GM19395 (cell line): ENCODE results near the gene CDKN2B.
"Not testable (repeated sequence)": the region's sequence is repeated elsewhere in the genome, so short reads cannot be mapped to it uniquely, and the experiment has no call there.

ENCODE experiments used
- ATAC-seq: cut with Tn5 transposase; IDR thresholded peaks from one replicate; pipeline ENCODE4 v1.9.1; 2021; ENCODE audit warnings: mild to moderate bottlenecking, moderate library complexity; ENCODE audit not compliant: unreplicated experiment

The CDKN2B gene

DNA sequence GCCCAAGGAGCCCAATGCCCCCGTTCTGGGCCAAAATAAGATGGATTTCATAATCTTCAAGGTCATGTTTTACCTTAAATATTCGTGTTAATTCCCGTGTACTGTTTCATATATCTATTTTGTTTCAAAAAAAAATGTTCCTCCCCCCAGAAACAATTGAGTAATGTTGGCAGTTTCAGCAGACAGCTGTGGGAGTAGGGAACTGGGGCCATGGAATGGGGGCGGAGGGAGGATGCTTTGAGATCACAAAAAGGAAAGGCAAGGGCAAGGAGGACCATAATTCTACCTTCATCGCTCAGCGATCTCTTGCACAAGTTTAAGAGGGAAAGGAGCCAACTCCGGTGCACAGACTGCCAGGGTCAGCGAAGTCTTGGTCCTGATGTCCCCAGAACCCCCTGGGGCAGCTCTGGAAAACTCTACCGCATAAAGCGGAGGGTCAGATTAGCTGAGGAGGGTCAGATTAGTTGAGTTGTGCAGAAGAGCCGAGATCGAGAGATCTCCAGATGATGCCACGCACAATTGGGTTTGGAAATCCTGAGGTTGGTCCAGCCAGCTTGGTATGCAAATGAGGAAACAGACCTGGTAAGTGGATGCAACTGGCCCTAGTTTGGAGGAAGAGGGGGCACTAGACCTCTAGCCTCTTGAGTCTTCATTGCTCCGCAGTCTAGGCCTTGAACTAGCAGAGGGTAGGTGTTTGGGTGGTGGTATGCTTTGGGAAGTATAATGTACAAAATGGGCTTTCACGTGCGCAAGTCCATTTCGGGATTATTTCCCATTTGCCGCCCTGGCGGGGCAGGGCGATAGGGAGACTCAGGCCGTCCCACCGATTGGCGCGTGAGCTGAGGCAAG is 38.9 kb downstream of the CDKN2B start:
- no peak for ATAC-seq

- no peak for ATAC-seq
Measured at GRCh38 chr9:21969011-21969940, 39.8 kb downstream of the CDKN2B start.

GRCh38 chr9:21968331-21969010 is 40.6 kb downstream of the CDKN2B start:
- no peak for ATAC-seq

- no peak for ATAC-seq
Measured at GRCh38 chr9:21967702-21968101, 41.4 kb downstream of the CDKN2B start.

DNA sequence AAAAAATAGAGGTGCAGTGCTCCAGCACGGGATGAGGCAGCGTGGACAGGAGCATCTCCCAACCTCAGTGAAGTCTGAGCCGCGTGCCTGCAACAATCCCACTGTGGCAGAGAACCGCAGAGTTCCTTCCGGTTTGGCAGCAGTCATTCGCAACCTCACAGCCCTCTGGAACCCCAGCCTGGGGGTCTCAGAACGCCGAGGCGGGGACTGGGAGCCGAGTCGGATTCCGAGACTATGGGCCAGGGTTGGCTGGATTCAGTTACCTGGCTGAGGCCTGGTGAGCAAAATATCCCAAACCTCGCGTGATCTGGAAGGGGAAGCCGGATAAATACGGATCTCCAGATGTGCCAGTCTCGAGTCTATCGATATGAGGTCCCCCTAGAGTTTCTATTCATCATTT is 41.9 kb downstream of the CDKN2B start:
- ATAC-seq: no peak

GRCh38 chr9:21966140-21966851 is 42.8 kb downstream of the CDKN2B start:
- no peak for ATAC-seq

GRCh38 chr9:21965401-21965951 is 43.6 kb downstream of the CDKN2B start:
- peak; percentile 82 for ATAC-seq

GRCh38 chr9:21964925-21965385 is 44.1 kb downstream of the CDKN2B start:
- ATAC-seq: peak; percentile 76

DNA sequence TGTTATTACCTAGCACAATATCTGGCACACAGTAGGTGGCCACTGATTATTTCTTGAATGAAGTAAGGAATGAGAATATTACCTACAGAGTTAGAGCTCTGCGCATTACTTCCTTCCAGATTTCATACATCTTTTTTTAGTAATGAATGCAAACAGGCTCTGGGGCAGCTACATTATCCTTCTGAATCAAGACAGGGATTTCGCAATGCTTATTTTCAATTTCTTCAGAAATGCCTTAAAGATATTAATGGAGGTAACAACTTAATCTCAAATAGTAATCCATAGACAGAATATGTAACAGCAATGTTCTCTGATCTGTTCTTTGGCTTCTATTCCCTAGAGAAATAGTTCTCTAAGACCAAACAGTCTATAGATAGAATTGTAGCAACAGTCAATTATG is 47.5 kb downstream of the CDKN2B start:
- no peak for ATAC-seq

DNA sequence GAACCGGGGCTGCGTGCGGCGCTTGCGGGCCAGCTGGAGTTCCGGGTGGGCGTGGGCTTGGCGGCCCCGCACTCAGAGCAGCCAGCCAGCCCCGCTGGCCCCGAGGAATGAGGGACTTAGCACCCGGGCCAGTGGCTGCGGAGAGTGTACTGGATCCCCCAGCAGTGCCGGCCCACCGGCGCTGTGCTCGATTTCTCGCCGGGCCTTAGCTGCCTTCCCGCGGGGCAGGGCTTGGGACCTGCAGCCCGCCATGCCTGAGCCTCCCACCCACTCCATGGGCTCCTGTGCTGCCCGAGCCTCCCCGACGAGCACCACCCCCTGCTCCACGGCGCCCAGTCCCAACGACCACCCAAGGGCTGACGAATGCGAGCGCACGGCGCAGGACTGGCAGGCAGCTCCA is 49.8 kb downstream of the CDKN2B start:
- not testable (repeated sequence) for ATAC-seq

- ATAC-seq: no peak
Measured at GRCh38 chr9:21958833-21959232, 50.3 kb downstream of the CDKN2B start.
